IMR-90 (cell line): ENCODE results near the gene GMPPB. TPM values are rescaled to one million over a fixed set of nuclear protein-coding genes. Genes with fewer than 3 reads are reported as not detected.

Experiments
- ATAC-seq: fragments of 200-7000 bp; cut with Tn5 transposase; 2 replicates; pipeline ENCODE4 v1.9.1; 2020; ENCODE audit warnings: low read depth, mild to moderate bottlenecking, moderate library complexity
- BruUV-seq: library from RNA; stranded (reverse); fragments of 400-500 nt; replicated peaks from 2 replicates; lab custom pipeline; 2021; lab: Mats Ljungman, UMichigan
- CTCF ChIA-PET: fragments of 300-600 bp; formaldehyde crosslinking; extraction: SDS; loops from one replicate; lab custom pipeline; 2021; ENCODE audit warnings: antibody characterized with exemption; lab: Yijun Ruan, JAX
- POLR2A ChIA-PET: fragments of 300-600 bp; sonication (Branson Sonifier 250); formaldehyde crosslinking; loops from one replicate; lab custom pipeline; 2022; ENCODE audit warnings: antibody characterized with exemption; ENCODE audit not compliant: unreplicated experiment; lab: Charles Lee
- DNase-seq: peaks from one replicate; pipeline ENCODE4 v3.0.0; 2013
- H2AFZ ChIP-seq: replicated peaks from 2 replicates; pipeline ENCODE3; 2013; ENCODE audit warnings: low read length, mild to moderate bottlenecking; ENCODE audit not compliant: poor library complexity
- H2AK5ac ChIP-seq: 2 replicates; pipeline ENCODE4 v1.6.1; 2013; ENCODE audit warnings: low read depth, low read length, inconsistent platforms
- H2AK9ac ChIP-seq: replicated peaks from 2 replicates; pipeline ENCODE3; 2013; ENCODE audit warnings: mild to moderate bottlenecking, low read depth, low read length, moderate library complexity; ENCODE audit not compliant: poor library complexity
- H2BK120ac ChIP-seq: 2 replicates; pipeline ENCODE4 v1.6.1; 2013; ENCODE audit warnings: low read depth, low read length, inconsistent platforms
- H2BK15ac ChIP-seq: 3 replicates; pipeline ENCODE4 v1.6.1; 2013; ENCODE audit warnings: low read depth, low read length, inconsistent platforms
- H2BK20ac ChIP-seq: 2 replicates; pipeline ENCODE4 v1.6.1; 2013; ENCODE audit warnings: low read depth, mild to moderate bottlenecking, inconsistent platforms, low read length, moderate library complexity
- H2BK5ac ChIP-seq: 2 replicates; pipeline ENCODE4 v1.6.1; 2013; ENCODE audit warnings: mild to moderate bottlenecking, low read depth, low read length, inconsistent platforms; ENCODE audit not compliant: poor library complexity, severe bottlenecking
- H3K14ac ChIP-seq: replicated peaks from 2 replicates; pipeline ENCODE4 v1.6.1; 2013; ENCODE audit warnings: low read depth, low read length, inconsistent platforms
- H3K18ac ChIP-seq: 2 replicates; pipeline ENCODE4 v1.6.1; 2013; ENCODE audit warnings: low read depth, low read length, control low read depth
- H3K23ac ChIP-seq: 2 replicates; pipeline ENCODE4 v1.6.1; 2013; ENCODE audit warnings: low read depth, low read length, inconsistent platforms
- H3K27ac ChIP-seq: 2 replicates; pipeline ENCODE4 v1.5.1; 2013; ENCODE audit warnings: mild to moderate bottlenecking, control low read depth, low read length; ENCODE audit not compliant: insufficient read depth
- H3K27me3 ChIP-seq: 2 replicates; pipeline ENCODE4 v1.6.1; 2013; ENCODE audit warnings: low read length; ENCODE audit not compliant: control insufficient read depth, insufficient read depth
- H3K36me3 ChIP-seq: 2 replicates; pipeline ENCODE4 v1.6.1; 2013; ENCODE audit warnings: low read length, mixed read lengths; ENCODE audit not compliant: control insufficient read depth, insufficient read depth
- H3K4ac ChIP-seq: 2 replicates; pipeline ENCODE4 v1.6.1; 2013; ENCODE audit warnings: low read depth, low read length, inconsistent platforms
- H3K4me1 ChIP-seq: 2 replicates; pipeline ENCODE4 v1.6.1; 2013; ENCODE audit warnings: low read length, mixed read lengths; ENCODE audit not compliant: control insufficient read depth, insufficient read depth
- H3K4me2 ChIP-seq: 2 replicates; pipeline ENCODE4 v1.6.1; 2013; ENCODE audit warnings: low read depth, mild to moderate bottlenecking, control low read depth, low read length, moderate library complexity
- H3K4me3 ChIP-seq: 2 replicates; pipeline ENCODE4 v1.5.1; 2013; ENCODE audit warnings: low read depth, mild to moderate bottlenecking, control low read depth, low read length, moderate library complexity; ENCODE audit not compliant: insufficient read depth
- H3K56ac ChIP-seq: 2 replicates; pipeline ENCODE4 v1.6.1; 2013; ENCODE audit warnings: low read length, inconsistent platforms; ENCODE audit not compliant: insufficient read depth; ENCODE audit errors: extremely low read depth
- H3K79me1 ChIP-seq, 2 experiments: 2 replicates each; pipeline ENCODE4 v1.6.1; 2013; ENCODE audit warnings: low read length in 2 of 2, inconsistent platforms in 1 of 2, low read depth in 1 of 2
- H3K9ac ChIP-seq: 2 replicates; pipeline ENCODE4 v1.6.1; 2013; ENCODE audit warnings: low read depth, low read length, control low read depth
- H3K9me1 ChIP-seq: 2 replicates; pipeline ENCODE4 v1.6.1; 2013; ENCODE audit warnings: low read length, inconsistent platforms; ENCODE audit not compliant: insufficient read depth
- H3K9me3 ChIP-seq: 2 replicates; pipeline ENCODE4 v1.6.1; 2013; ENCODE audit warnings: low read length; ENCODE audit not compliant: control insufficient read depth, insufficient read depth
- H4K20me1 ChIP-seq: 2 replicates; pipeline ENCODE4 v1.6.1; 2013; ENCODE audit warnings: low read length, inconsistent platforms; ENCODE audit not compliant: insufficient read depth
- H4K5ac ChIP-seq: 2 replicates; pipeline ENCODE4 v1.6.1; 2013; ENCODE audit warnings: mild to moderate bottlenecking, low read depth, low read length, control low read depth
- H4K8ac ChIP-seq, 2 experiments: 2 replicates each; pipeline ENCODE4 v1.6.1; 2013; ENCODE audit warnings: low read depth in 2 of 2, low read length in 2 of 2, control low read depth in 1 of 2, inconsistent platforms in 1 of 2
- H4K91ac ChIP-seq: 2 replicates; pipeline ENCODE4 v1.6.1; 2013; ENCODE audit warnings: low read depth, low read length, inconsistent platforms; ENCODE audit not compliant: insufficient read depth
- CEBPB ChIP-seq: IDR thresholded peaks from 2 replicates; pipeline ENCODE4 v1.6.1; 2012; ENCODE audit warnings: low read depth, low read length, improper control_type of control experiment
- CHD1 ChIP-seq: IDR thresholded peaks from 2 replicates; pipeline ENCODE4 v1.6.1; 2012; ENCODE audit warnings: low read depth, low read length, improper control_type of control experiment
- CTCF ChIP-seq: conservative IDR thresholded peaks from 2 replicates; pipeline ENCODE4 v1.5.1; 2012; ENCODE audit warnings: mild to moderate bottlenecking, low read depth, low read length, improper control_type of control experiment
- ELK1 ChIP-seq: fragments of 150-350 bp; IDR thresholded peaks from 2 replicates; pipeline ENCODE4 v1.6.1; 2016; ENCODE audit warnings: low read depth, mild to moderate bottlenecking, low read length, moderate library complexity, borderline replicate concordance
- FOS ChIP-seq: fragments of 150-350 bp; IDR thresholded peaks from 2 replicates; pipeline ENCODE4 v1.6.1; 2016; ENCODE audit warnings: low read depth, low read length
- MAFK ChIP-seq: IDR thresholded peaks from 2 replicates; pipeline ENCODE4 v1.6.1; 2012; ENCODE audit warnings: low read depth, low read length, improper control_type of control experiment
- MXI1 ChIP-seq: IDR thresholded peaks from 2 replicates; pipeline ENCODE4 v1.6.1; 2012; ENCODE audit warnings: low read depth, mild to moderate bottlenecking, low read length, moderate library complexity, borderline replicate concordance
- POLR2A ChIP-seq: IDR thresholded peaks from 2 replicates; pipeline ENCODE4 v1.6.1; 2012; ENCODE audit warnings: mild to moderate bottlenecking, low read depth, low read length
- RCOR1 ChIP-seq: IDR thresholded peaks from 2 replicates; pipeline ENCODE4 v1.6.1; 2012; ENCODE audit warnings: mild to moderate bottlenecking, low read length, improper control_type of control experiment; ENCODE audit not compliant: insufficient replicate concordance
- SMC3 ChIP-seq: fragments of 150-350 bp; IDR thresholded peaks from 2 replicates; pipeline ENCODE4 v1.6.1; 2016; ENCODE audit warnings: low read depth, mild to moderate bottlenecking, antibody characterized with exemption, low read length, moderate library complexity
- USF2 ChIP-seq: fragments of 150-350 bp; IDR thresholded peaks from 2 replicates; pipeline ENCODE4 v1.6.1; 2017; ENCODE audit warnings: mild to moderate bottlenecking, antibody characterized with exemption, low read length, low read depth
- dilution Hi-C: fragments of 300-500 bp; cut with HindIII; formaldehyde crosslinking; loops from one replicate; pipeline ENCODE4 v1.14.3; 2018; ENCODE audit warnings: low sequenced_read_pairs; ENCODE audit not compliant: unreplicated experiment
- in situ Hi-C: fragments of 300-500 bp; cut with MboI; formaldehyde crosslinking; loops from 3 replicates; pipeline ENCODE4 v1.14.3; 2019; ENCODE audit warnings: low sequenced_read_pairs, inconsistent platforms, mixed read lengths
- intact Hi-C: fragments of 100-400 bp; cut with micrococcal nuclease; formaldehyde crosslinking; loops from 2 replicates; pipeline ENCODE4 v1.10.0; 2022
- polyA plus RNA-seq, 3 experiments: library from polyadenylated mRNA; depleted of rRNA; stranded (reverse); fragments of >200 nt; gene quantifications; 2 replicates each; pipeline ENCODE4 v1.2.3, GENCODE V29; 2012; ENCODE audit warnings: low replicate concordance in 1 of 3
- total RNA-seq: library from RNA; depleted of rRNA; stranded (reverse); fragments of >200 nt; gene quantifications from 2 replicates; pipeline ENCODE4 v1.2.3, GENCODE V29; 2012

Gene GMPPB
- total and polyA plus RNA-seq, 2 of the 4 experiments (the other 2 are of a cell fraction) = 27.9 to 37.3 TPM

DNA sequence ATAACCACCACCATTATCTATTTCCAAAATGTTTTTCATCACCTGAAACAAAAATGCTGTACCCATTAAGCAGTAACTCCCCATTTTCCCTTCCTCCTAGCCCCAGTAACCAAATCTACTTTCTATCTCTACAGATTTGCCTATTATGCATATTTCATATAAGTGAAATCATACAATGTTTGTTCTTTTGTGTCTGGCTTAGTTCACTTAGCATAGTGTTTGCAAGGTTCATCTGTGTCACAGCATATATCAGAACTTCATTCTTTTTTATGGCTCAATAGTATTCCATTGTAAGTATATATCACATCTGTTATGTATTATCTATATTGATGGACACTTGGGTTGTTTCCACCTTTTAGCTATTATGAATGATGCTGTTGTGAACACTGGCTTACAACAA, 16.7 kb upstream of the GMPPB start:
- H3K23ac ChIP-seq = no peak overlapping the region
- no peak overlapping the region for H3K18ac ChIP-seq
- H4K5ac ChIP-seq = no peak overlapping the region
- dilution Hi-C loops = no loop called here
- in situ Hi-C loops = no loop called here
- H2BK120ac ChIP-seq = no peak overlapping the region
- H3K27me3 ChIP-seq = no peaks in the 10 kb centered on the region
- peaks cover 28 to 55% of the 10 kb centered on the region in 2 experiments for H3K79me1 ChIP-seq
- no peaks in the 10 kb centered on the region for H3K9me3 ChIP-seq
- no peak overlapping the region for H3K27ac ChIP-seq
- H2AFZ ChIP-seq = no peak overlapping the region
- no peak overlapping the region for H2BK20ac ChIP-seq
- H2BK15ac ChIP-seq = no peak overlapping the region
- POLR2A ChIA-PET = no interaction called here
- peaks cover 10% of the 10 kb centered on the region for H4K20me1 ChIP-seq
- H2AK5ac ChIP-seq = no peak overlapping the region
- TF ChIP-seq FOS (no peak), USF2 (no peak), MAFK (no peak), POLR2A (no peak), CHD1 (no peak), CEBPB (no peak), SMC3 (no peak), MXI1 (no peak), CTCF (no peak), RCOR1 (no peak), ELK1 (no peak)
- peaks cover 11% of the 10 kb centered on the region for H3K9me1 ChIP-seq
- ATAC-seq = no peak
- intact Hi-C loops = no loop called here
- BruUV-seq = no TSS peak
- H4K91ac ChIP-seq = no peak overlapping the region
- H3K9ac ChIP-seq = no peak overlapping the region
- H3K56ac ChIP-seq = no peak overlapping the region
- no peak overlapping the region for H2BK5ac ChIP-seq
- no peak overlapping the region for H3K4ac ChIP-seq
- no peak overlapping the region for H3K14ac ChIP-seq
- CTCF ChIA-PET = no interaction called here
- H3K4me3 ChIP-seq = no peak overlapping the region
- no peak overlapping the region for H2AK9ac ChIP-seq
- DNase-seq = no peak
- no peaks in the 10 kb centered on the region for H3K4me1 ChIP-seq
- H3K36me3 ChIP-seq = peaks cover 29% of the 10 kb centered on the region
- H3K4me2 ChIP-seq = no peak overlapping the region
- no peak overlapping the region for H4K8ac ChIP-seq
